DOHH2 (cell line): ENCODE data around the gene L1CAM.

Experiments
- H3F3A ChIP-seq: fragments of 200-600 bp; sonication (generic), shearing (Covaris generic); 2 replicates; pipeline ENCODE4 v1.6.0; 2016; ENCODE audit warnings: antibody characterized with exemption, mild to moderate bottlenecking; ENCODE audit not compliant: control insufficient read depth, insufficient read depth
- H3K27ac ChIP-seq: fragments of 200-600 bp; sonication (generic); 2 replicates; pipeline ENCODE4 v1.5.1; 2014; ENCODE audit warnings: low read depth, mild to moderate bottlenecking, low read length, moderate library complexity
- H3K27me3 ChIP-seq: fragments of 200-600 bp; sonication (generic); 2 replicates; pipeline ENCODE4 v1.6.1; 2014; ENCODE audit warnings: mild to moderate bottlenecking, low read length, mixed read lengths; ENCODE audit not compliant: control insufficient read depth
- H3K36me3 ChIP-seq: fragments of 200-600 bp; sonication (generic); 2 replicates; pipeline ENCODE4 v1.6.1; 2014; ENCODE audit warnings: mild to moderate bottlenecking, low read length, moderate library complexity, mixed read lengths; ENCODE audit not compliant: control insufficient read depth
- H3K4me1 ChIP-seq: fragments of 200-600 bp; sonication (generic); 2 replicates; pipeline ENCODE4 v1.6.1; 2014; ENCODE audit warnings: mild to moderate bottlenecking, low read length, mixed read lengths; ENCODE audit not compliant: control insufficient read depth
- H3K4me2 ChIP-seq: fragments of 200-600 bp; sonication (generic); 2 replicates; pipeline ENCODE4 v1.6.0; 2014; ENCODE audit warnings: mild to moderate bottlenecking, low read length, moderate library complexity
- H3K4me3 ChIP-seq: fragments of 200-600 bp; sonication (generic); 2 replicates; pipeline ENCODE4 v1.5.1; 2014; ENCODE audit warnings: mild to moderate bottlenecking, low read length, mixed read lengths
- H3K79me2 ChIP-seq: fragments of 200-600 bp; sonication (generic); 2 replicates; pipeline ENCODE4 v1.6.1; 2014; ENCODE audit warnings: mild to moderate bottlenecking, low read length, mixed read lengths; ENCODE audit not compliant: control insufficient read depth
- H3K9me2 ChIP-seq: fragments of 200-600 bp; sonication (generic); replicated peaks from 2 replicates; pipeline ENCODE4 v1.6.1; 2014; ENCODE audit warnings: mild to moderate bottlenecking, low read length, mixed read lengths; ENCODE audit not compliant: control insufficient read depth
- H3K9me3 ChIP-seq: fragments of 200-600 bp; sonication (generic); 2 replicates; pipeline ENCODE4 v1.6.1; 2014; ENCODE audit warnings: antibody characterized with exemption, low read length, mixed read lengths; ENCODE audit not compliant: control insufficient read depth, insufficient read depth
- H4K20me1 ChIP-seq: fragments of 200-600 bp; sonication (generic); 2 replicates; pipeline ENCODE4 v1.6.0; 2014; ENCODE audit warnings: low read depth, mild to moderate bottlenecking, antibody characterized with exemption, low read length, moderate library complexity; ENCODE audit not compliant: control insufficient read depth, insufficient read depth
- CTCF ChIP-seq: fragments of 200-600 bp; sonication (generic); IDR thresholded peaks from one replicate; pipeline ENCODE4 v1.5.1; 2014; ENCODE audit warnings: antibody characterized with exemption, mild to moderate bottlenecking, low read depth, low read length; ENCODE audit not compliant: poor library complexity, severe bottlenecking
- EZH2phosphoT487 ChIP-seq: fragments of 200-600 bp; sonication (generic); IDR thresholded peaks from 2 replicates; pipeline ENCODE4 v1.6.1; 2017; ENCODE audit warnings: borderline replicate concordance, mild to moderate bottlenecking, antibody characterized with exemption, low read length, moderate library complexity, mixed read lengths

The L1CAM gene

GRCh38 chrX:153929576-153929975 lies 43.6 kb upstream of the L1CAM start:
- no peak for TF ChIP-seq EZH2phosphoT487
- TF ChIP-seq CTCF, result no peak
- H3K36me3 ChIP-seq, result peaks cover 56% of the 10 kb centered on the region

GRCh38 chrX:153928846-153929245 lies 42.9 kb upstream of the L1CAM start:
- peak overlapping the region; percentile 64 for H3K4me2 ChIP-seq
- peaks cover 39% of the 10 kb centered on the region for H3K4me1 ChIP-seq
- H3K27me3 ChIP-seq, result no peaks in the 10 kb centered on the region
- peak overlapping the region; percentile 63 for H3K27ac ChIP-seq
- no peaks in the 10 kb centered on the region for H3K9me3 ChIP-seq
- peak overlapping the region; percentile 60 for H3K4me3 ChIP-seq
- no peaks in the 10 kb centered on the region for H3K9me2 ChIP-seq
- peaks cover 58% of the 10 kb centered on the region for H3K36me3 ChIP-seq
- peaks cover 9% of the 10 kb centered on the region; the same call in 1 of the 2 replicates for H3F3A ChIP-seq
- H4K20me1 ChIP-seq, result no peaks in the 10 kb centered on the region
- peaks cover 34% of the 10 kb centered on the region for H3K79me2 ChIP-seq
- TF ChIP-seq CTCF (no peak), EZH2phosphoT487 (no peak)

More at GRCh38 chrX:153929576-153929975, 43.6 kb upstream of the L1CAM start:
- H3F3A ChIP-seq, result peaks cover 9% of the 10 kb centered on the region; the same call in 1 of the 2 replicates
- H3K4me3 ChIP-seq, result peak overlapping the region; percentile 60
- H3K9me3 ChIP-seq, result no peaks in the 10 kb centered on the region
- peaks cover 35% of the 10 kb centered on the region for H3K4me1 ChIP-seq
- H3K27ac ChIP-seq, result peak overlapping the region; percentile 63
- no peaks in the 10 kb centered on the region for H4K20me1 ChIP-seq
- no peaks in the 10 kb centered on the region for H3K9me2 ChIP-seq
- H3K4me2 ChIP-seq, result peak overlapping the region; percentile 64
- H3K79me2 ChIP-seq, result peaks cover 34% of the 10 kb centered on the region
- no peaks in the 10 kb centered on the region for H3K27me3 ChIP-seq

GRCh38 chrX:153927922-153928760 lies 42.2 kb upstream of the L1CAM start:
- H3K4me1 ChIP-seq, result peaks cover 43% of the 10 kb centered on the region
- H3K4me3 ChIP-seq, result peak overlapping the region; percentile 98
- H3K9me2 ChIP-seq, result no peaks in the 10 kb centered on the region
- peak overlapping the region; percentile 98 for H3K4me2 ChIP-seq
- no peaks in the 10 kb centered on the region for H3K9me3 ChIP-seq
- H3K27ac ChIP-seq, result peak overlapping the region; percentile 100
- H3F3A ChIP-seq, result peaks cover 9% of the 10 kb centered on the region; the same call in 1 of the 2 replicates
- peaks cover 58% of the 10 kb centered on the region for H3K36me3 ChIP-seq
- TF ChIP-seq EZH2phosphoT487 (no peak), CTCF (no peak)
- no peaks in the 10 kb centered on the region for H3K27me3 ChIP-seq
- H3K79me2 ChIP-seq, result peaks cover 35% of the 10 kb centered on the region
- H4K20me1 ChIP-seq, result no peaks in the 10 kb centered on the region
